ENCODE data around the gene RNPC3.

DNA sequence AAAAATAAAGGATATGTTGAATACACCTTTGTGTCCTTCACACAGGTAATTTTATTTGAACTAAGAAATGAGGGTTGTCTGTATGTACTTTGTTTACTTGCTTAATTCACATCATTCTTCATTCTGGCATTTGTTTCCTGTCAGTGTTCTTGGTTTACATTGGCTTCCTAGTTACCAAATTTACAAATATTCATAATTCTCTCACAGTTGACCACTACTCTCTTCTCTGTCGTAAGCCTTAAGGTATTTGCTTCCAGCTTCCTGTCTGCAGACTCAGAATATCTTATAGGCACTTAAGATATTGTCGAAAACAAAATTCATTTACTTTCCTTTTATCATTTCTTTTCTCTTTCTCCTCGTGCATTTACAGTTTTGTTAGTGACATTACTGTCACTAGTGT is 15.9 kb downstream of the RNPC3 start:
- TF ChIP-seq SIN3A (IDR thresholded peaks at IDR 0.05; ENCODE audit: borderline replicate concordance, insufficient read depth, low read depth, low read length), result no peak
- TF ChIP-seq, protein P1, sequence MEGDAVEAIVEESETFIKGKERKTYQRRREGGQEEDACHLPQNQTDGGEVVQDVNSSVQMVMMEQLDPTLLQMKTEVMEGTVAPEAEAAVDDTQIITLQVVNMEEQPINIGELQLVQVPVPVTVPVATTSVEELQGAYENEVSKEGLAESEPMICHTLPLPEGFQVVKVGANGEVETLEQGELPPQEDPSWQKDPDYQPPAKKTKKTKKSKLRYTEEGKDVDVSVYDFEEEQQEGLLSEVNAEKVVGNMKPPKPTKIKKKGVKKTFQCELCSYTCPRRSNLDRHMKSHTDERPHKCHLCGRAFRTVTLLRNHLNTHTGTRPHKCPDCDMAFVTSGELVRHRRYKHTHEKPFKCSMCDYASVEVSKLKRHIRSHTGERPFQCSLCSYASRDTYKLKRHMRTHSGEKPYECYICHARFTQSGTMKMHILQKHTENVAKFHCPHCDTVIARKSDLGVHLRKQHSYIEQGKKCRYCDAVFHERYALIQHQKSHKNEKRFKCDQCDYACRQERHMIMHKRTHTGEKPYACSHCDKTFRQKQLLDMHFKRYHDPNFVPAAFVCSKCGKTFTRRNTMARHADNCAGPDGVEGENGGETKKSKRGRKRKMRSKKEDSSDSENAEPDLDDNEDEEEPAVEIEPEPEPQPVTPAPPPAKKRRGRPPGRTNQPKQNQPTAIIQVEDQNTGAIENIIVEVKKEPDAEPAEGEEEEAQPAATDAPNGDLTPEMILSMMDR (IDR thresholded peaks at IDR 0.05), result no peak
- TF ChIP-seq, protein P2, sequence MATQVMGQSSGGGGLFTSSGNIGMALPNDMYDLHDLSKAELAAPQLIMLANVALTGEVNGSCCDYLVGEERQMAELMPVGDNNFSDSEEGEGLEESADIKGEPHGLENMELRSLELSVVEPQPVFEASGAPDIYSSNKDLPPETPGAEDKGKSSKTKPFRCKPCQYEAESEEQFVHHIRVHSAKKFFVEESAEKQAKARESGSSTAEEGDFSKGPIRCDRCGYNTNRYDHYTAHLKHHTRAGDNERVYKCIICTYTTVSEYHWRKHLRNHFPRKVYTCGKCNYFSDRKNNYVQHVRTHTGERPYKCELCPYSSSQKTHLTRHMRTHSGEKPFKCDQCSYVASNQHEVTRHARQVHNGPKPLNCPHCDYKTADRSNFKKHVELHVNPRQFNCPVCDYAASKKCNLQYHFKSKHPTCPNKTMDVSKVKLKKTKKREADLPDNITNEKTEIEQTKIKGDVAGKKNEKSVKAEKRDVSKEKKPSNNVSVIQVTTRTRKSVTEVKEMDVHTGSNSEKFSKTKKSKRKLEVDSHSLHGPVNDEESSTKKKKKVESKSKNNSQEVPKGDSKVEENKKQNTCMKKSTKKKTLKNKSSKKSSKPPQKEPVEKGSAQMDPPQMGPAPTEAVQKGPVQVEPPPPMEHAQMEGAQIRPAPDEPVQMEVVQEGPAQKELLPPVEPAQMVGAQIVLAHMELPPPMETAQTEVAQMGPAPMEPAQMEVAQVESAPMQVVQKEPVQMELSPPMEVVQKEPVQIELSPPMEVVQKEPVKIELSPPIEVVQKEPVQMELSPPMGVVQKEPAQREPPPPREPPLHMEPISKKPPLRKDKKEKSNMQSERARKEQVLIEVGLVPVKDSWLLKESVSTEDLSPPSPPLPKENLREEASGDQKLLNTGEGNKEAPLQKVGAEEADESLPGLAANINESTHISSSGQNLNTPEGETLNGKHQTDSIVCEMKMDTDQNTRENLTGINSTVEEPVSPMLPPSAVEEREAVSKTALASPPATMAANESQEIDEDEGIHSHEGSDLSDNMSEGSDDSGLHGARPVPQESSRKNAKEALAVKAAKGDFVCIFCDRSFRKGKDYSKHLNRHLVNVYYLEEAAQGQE (IDR thresholded peaks at IDR 0.05; ENCODE audit: insufficient read depth in 1 of 2, low read depth in 2 of 2, low read length in 1 of 2), result no peak
- no peak for TF ChIP-seq TCF7L2 (IDR thresholded peaks at IDR 0.05; ENCODE audit: low read depth, low read length)

Data from Panc1 (cell line).